K562 (cell line): Measurements from ENCODE around the gene ING4. TPM values are rescaled to one million over a fixed set of nuclear protein-coding genes. Genes with fewer than 3 reads are reported as not detected.

Experiments used
- ATAC-seq: fragments of 200-7000 bp; cut with Tn5 transposase; 3 replicates; pipeline ENCODE4 v1.9.1; 2020; ENCODE audit warnings: moderate library complexity
- BruUV-seq: library from RNA; stranded (reverse); fragments of 400-500 nt; replicated peaks from 2 replicates; lab custom pipeline; 2021; lab: Mats Ljungman, UMichigan
- CTCF ChIA-PET: fragments of 300-600 bp; formaldehyde crosslinking; extraction: SDS; loops from one replicate; lab custom pipeline; 2021; ENCODE audit warnings: low intra/inter-chr PET ratio; lab: Yijun Ruan, JAX
- POLR2A ChIA-PET: fragments of 300-600, 350-650 bp; sonication (Branson Sonifier 250); formaldehyde crosslinking; extraction: SDS; loops from one replicate; lab custom pipeline; 2021; ENCODE audit warnings: antibody characterized with exemption, inconsistent platforms; lab: Yijun Ruan, JAX
- DNase-seq, 4 experiments: peaks; one replicate each; pipeline versions ENCODE4 v3.0.0 to v3.0.0-alpha.2; 2011 to 2018; ENCODE audit warnings: low spot score in 3 of 4, mixed read lengths in 3 of 4; ENCODE audit errors: extremely low read depth in 1 of 4
- FAIRE-seq: peaks from 2 replicates; lab custom pipeline; 2011; peaks lifted over from hg19 to GRCh38; lab: Jason Lieb, UNC
- H2AFZ ChIP-seq: 2 replicates; pipeline ENCODE4 v1.6.0; 2011; ENCODE audit warnings: low read depth, low read length, control low read depth, inconsistent platforms
- H3K27ac ChIP-seq: fragments of 200-600 bp; 3 replicates; pipeline ENCODE4 v1.8.0; 2011; ENCODE audit warnings: low read depth, mild to moderate bottlenecking, control low read depth, inconsistent platforms, low read length, moderate library complexity, mixed read lengths; ENCODE audit errors: extremely low read depth
- H3K27me3 ChIP-seq, 2 experiments: fragments of 300-600 bp in 1 of 2; 2 replicates in 1 of 2; 3 replicates in 1 of 2; pipeline versions ENCODE4 v1.6.0 to v1.8.0; 2011; ENCODE audit warnings: inconsistent platforms in 2 of 2, low read length in 2 of 2, mild to moderate bottlenecking in 1 of 2, mixed read lengths in 1 of 2, moderate library complexity in 1 of 2; ENCODE audit not compliant: control insufficient read depth in 2 of 2, insufficient read depth in 2 of 2
- H3K36me3 ChIP-seq: fragments of 300-600 bp; 3 replicates; pipeline ENCODE4 v1.8.0; 2011; ENCODE audit warnings: mild to moderate bottlenecking, low read length, inconsistent platforms; ENCODE audit not compliant: control insufficient read depth, insufficient read depth
- H3K4me1 ChIP-seq, 2 experiments: fragments of 200-600 bp in 1 of 2; replicated peaks in 1 of 2; 2 replicates in 1 of 2; 3 replicates in 1 of 2; pipeline versions ENCODE4 v1.5.1 to v1.8.0; 2011; ENCODE audit warnings: inconsistent platforms in 2 of 2, low read length in 2 of 2, mild to moderate bottlenecking in 1 of 2, mixed read lengths in 1 of 2, moderate library complexity in 1 of 2; ENCODE audit not compliant: control insufficient read depth in 2 of 2, insufficient read depth in 2 of 2
- H3K4me2 ChIP-seq: 2 replicates; pipeline ENCODE4 v1.6.1; 2011; ENCODE audit warnings: low read length, control low read depth, inconsistent platforms, mixed read lengths; ENCODE audit not compliant: insufficient read depth
- H3K4me3 ChIP-seq: fragments of 200-600 bp; sonication (generic), shearing (Covaris generic); 2 replicates; pipeline ENCODE4 v1.5.1; 2016; ENCODE audit warnings: control low read depth, inconsistent platforms
- H3K79me2 ChIP-seq: fragments of 200-600 bp; 3 replicates; pipeline ENCODE4 v1.8.0; 2011; ENCODE audit warnings: low read length, inconsistent platforms; ENCODE audit not compliant: control insufficient read depth, insufficient read depth
- H3K9ac ChIP-seq, 2 experiments: 2 replicates each; pipeline versions ENCODE4 v1.6.0 to v1.6.1; 2011; ENCODE audit warnings: low read depth in 2 of 2, low read length in 2 of 2, control low read depth in 1 of 2, inconsistent platforms in 1 of 2, mild to moderate bottlenecking in 1 of 2, mixed read lengths in 1 of 2; ENCODE audit not compliant: insufficient read depth in 1 of 2
- H3K9me1 ChIP-seq: one replicate; pipeline ENCODE4 v1.6.0; 2011; ENCODE audit warnings: inconsistent platforms, mild to moderate bottlenecking, low read length, moderate library complexity; ENCODE audit not compliant: control insufficient read depth, insufficient read depth
- H3K9me3 ChIP-seq: replicated peaks from 2 replicates; pipeline ENCODE4 v1.5.1; 2011; ENCODE audit warnings: low read depth, low read length, inconsistent platforms; ENCODE audit not compliant: control insufficient read depth, insufficient read depth
- H4K20me1 ChIP-seq: replicated peaks from 2 replicates; pipeline ENCODE4 v1.6.1; 2011; ENCODE audit warnings: low read length, inconsistent platforms, mixed read lengths; ENCODE audit not compliant: control insufficient read depth, insufficient read depth
- CHD4 ChIP-seq: fragments of 200-600 bp; sonication (generic); IDR thresholded peaks from 3 replicates; pipeline ENCODE4 v1.6.1; 2012; ENCODE audit warnings: low read depth, mild to moderate bottlenecking, mixed read lengths, low read length, inconsistent platforms; ENCODE audit not compliant: insufficient read depth, insufficient replicate concordance, poor library complexity, severe bottlenecking
- ESRRA ChIP-seq: fragments of 450-650 bp; IDR thresholded peaks from 2 replicates; pipeline ENCODE4 v1.6.1; 2014; ENCODE audit warnings: low read depth, mild to moderate bottlenecking, moderate library complexity, borderline replicate concordance
- ETV1 ChIP-seq: fragments of 450-650 bp; conservative IDR thresholded peaks from 2 replicates; pipeline ENCODE4 v1.6.1; 2016; ENCODE audit warnings: missing genetic modification characterization, control low read depth, low read depth, missing compliant biosample characterization
- FOXK2 ChIP-seq, 2 experiments: fragments of 450-650 bp; IDR thresholded peaks in 1 of 2; conservative IDR thresholded peaks in 1 of 2; 2 replicates each; pipeline ENCODE4 v1.6.1; 2016; ENCODE audit warnings: low read depth in 2 of 2, mild to moderate bottlenecking in 1 of 2
- FOXM1 ChIP-seq, 2 experiments: fragments of 450-650 bp in 1 of 2; sonication (generic) in 1 of 2; formaldehyde crosslinking in 1 of 2; IDR thresholded peaks; 2 replicates each; pipeline versions ENCODE4 v1.6.1 to v1.9.0; 2017 to 2022; ENCODE audit warnings: low read depth in 2 of 2, mild to moderate bottlenecking in 2 of 2, missing genetic modification reagents in 1 of 2, moderate library complexity in 1 of 2
- HMG20B ChIP-seq: fragments of 250-450 bp; sonication (Bioruptor Pico); IDR thresholded peaks from 2 replicates; pipeline ENCODE4 v1.5.0; 2021; ENCODE audit warnings: mild to moderate bottlenecking
- L3MBTL2 ChIP-seq: fragments of 450-650 bp; IDR thresholded peaks from 2 replicates; pipeline ENCODE4 v1.6.1; 2016; ENCODE audit warnings: mild to moderate bottlenecking, moderate library complexity
- MLLT1 ChIP-seq, 2 experiments: fragments of 450-650 bp; IDR thresholded peaks; 2 replicates each; pipeline ENCODE4 v1.6.1; 2016
- NFE2 ChIP-seq: IDR thresholded peaks from 2 replicates; pipeline ENCODE4 v1.6.1; 2014; ENCODE audit warnings: antibody characterized with exemption, low read depth
- NFIX ChIP-seq: fragments of 250-450 bp; sonication (Bioruptor Pico); IDR thresholded peaks from 2 replicates; pipeline ENCODE4 v1.4.0; 2020; ENCODE audit warnings: low read depth, mild to moderate bottlenecking, moderate library complexity
- NR2C2 ChIP-seq, 2 experiments: fragments of 200-800 bp in 1 of 2; sonication (Bioruptor generic) in 1 of 2; sonication (generic) in 1 of 2; formaldehyde crosslinking in 1 of 2; IDR thresholded peaks; 2 replicates each; pipeline versions ENCODE4 v1.6.1 to v1.8.0; 2016 to 2022; ENCODE audit warnings: mild to moderate bottlenecking in 1 of 2, missing compliant biosample characterization in 1 of 2, missing genetic modification characterization in 1 of 2, missing genetic modification reagents in 1 of 2
- PHB ChIP-seq: fragments of 250-450 bp; sonication (Bioruptor Pico); IDR thresholded peaks from 2 replicates; pipeline ENCODE4 v1.5.0; 2021
- RAD21 ChIP-seq, 2 experiments: fragments of 250-450 bp in 1 of 2; fragments of 450-650 bp in 1 of 2; sonication (Bioruptor Pico) in 1 of 2; formaldehyde crosslinking in 1 of 2; IDR thresholded peaks in 1 of 2; conservative IDR thresholded peaks in 1 of 2; 2 replicates each; pipeline versions ENCODE4 v1.4.0 to v1.8.0; 2020 to 2022; ENCODE audit warnings: mild to moderate bottlenecking in 2 of 2, moderate library complexity in 1 of 2
- RBM34 ChIP-seq: fragments of 200-400 bp; formaldehyde crosslinking; IDR thresholded peaks from 2 replicates; pipeline ENCODE4 v1.6.1; 2018; ENCODE audit warnings: low read length, borderline replicate concordance; ENCODE audit not compliant: insufficient read depth
- TAF9B ChIP-seq: fragments of 450-650 bp; IDR thresholded peaks from 2 replicates; pipeline ENCODE4 v1.6.1; 2018; ENCODE audit warnings: mild to moderate bottlenecking; ENCODE audit not compliant: partially characterized antibody
- XRCC5 ChIP-seq: fragments of 200-400 bp; formaldehyde crosslinking; IDR thresholded peaks from 2 replicates; pipeline ENCODE4 v1.6.1; 2017; ENCODE audit warnings: low read depth, mild to moderate bottlenecking, low read length
- ZC3H8 ChIP-seq: fragments of 450-650 bp; IDR thresholded peaks from 2 replicates; pipeline ENCODE4 v1.6.1; 2017
- ZNF316 ChIP-seq: fragments of 450-650 bp; IDR thresholded peaks from 2 replicates; pipeline ENCODE4 v1.6.1; 2016
- WGBS: fragments of 100-300 bp; shearing (Covaris generic); methylation state at CpG from one replicate; pipeline ENCODE4 v1.1.6; 2016; ENCODE audit warnings: low coverage, mixed read lengths; ENCODE audit not compliant: insufficient coverage; ENCODE audit errors: missing lambda C conversion rate; 5-methylcytosine and 5-hydroxymethylcytosine counted together
- in situ Hi-C: fragments of 300-500 bp; cut with MboI; formaldehyde crosslinking; loops from 4 replicates; pipeline ENCODE4 v1.15.0; 2018; ENCODE audit warnings: inconsistent platforms, mixed read lengths
- intact Hi-C: fragments of 100-400 bp; cut with micrococcal nuclease; formaldehyde crosslinking; loops from 2 replicates; pipeline ENCODE4 v1.14.2; 2022
- polyA plus RNA-seq, 8 experiments: library from polyadenylated mRNA; depleted of rRNA in 4 of 8; stranded (reverse) in 5 of 8; unstranded in 3 of 8; fragments of >200 nt; fragmentation: Nextera tagmentation in 2 of 8; fragmentation: Illumina TruSeq in 1 of 8; extraction: Ambion mirVana in 2 of 8; extraction: Trizol in 1 of 8; gene quantifications; 2 replicates each; pipeline versions ENCODE4 v1.2.1 to v1.2.3, GENCODE V29; 2011 to 2014; ENCODE audit warnings: inconsistent platforms in 1 of 8, missing spikeins in 1 of 8
- total RNA-seq, 7 experiments: library from RNA; depleted of rRNA in 6 of 7; stranded (reverse); fragments of >200 nt in 6 of 7; fragmentation: Illumina TruSeq in 2 of 7; extraction: Trizol in 2 of 7; gene quantifications; 2 replicates each; pipeline versions ENCODE4 v1.2.1 to v1.2.3, GENCODE V29; 2011 to 2021; ENCODE audit warnings: low replicate concordance in 1 of 7

Gene ING4
- total and polyA plus RNA-seq, 9 of the 15 experiments (the other 6 are each of a cell fraction or from before 2014, with no cell fraction given): 6.6 to 30.2 (median 15.7) TPM

GRCh38 chr12:6613776-6614512, 49.0 kb downstream of the ING4 start:
- Histone ChIP-seq H2AFZ (peak overlapping the region; percentile 52), H3K9me1 (no peaks in the 10 kb centered on the region), H4K20me1 (no peaks in the 10 kb centered on the region), H3K27ac (peak overlapping the region; percentile 85), H3K27me3 (no peaks in the 10 kb centered on the region), H3K9me3 (no peaks in the 10 kb centered on the region), H3K4me3 (no peak overlapping the region), H3K9ac (peak overlapping the region; percentile 62 to 90), H3K36me3 (0 out of 3 replicates have a peak, but pooled peaks cover 3% of the 10 kb centered on the region), H3K4me1 (peaks cover 29 to 43% of the 10 kb centered on the region in 2 experiments), H3K79me2 (no peaks in the 10 kb centered on the region; the same call in 2 of the 3 replicates), H3K4me2 (peak overlapping the region; percentile 49)
- intact Hi-C loops: loop anchor here (1.0 to 10.0 kb wide), 3 partner anchors 9 to 211 kb away; partner anchors contain the start of genes GPR162, P3H3 and ZNF384
- CTCF ChIA-PET: interaction anchor here (0.7 kb wide), 1 partner anchor 76 kb away, joined by 4 read pairs; no protein-coding TSS in a partner anchor
- WGBS: 28% methylated on average over 4 of the region's 21 CpGs
- DNase-seq: peak; percentile 82 to 95 (median 87)
- in situ Hi-C loops: no loop called here
- POLR2A ChIA-PET: interaction anchor here (0.6 to 2.2 kb wide), 9 partner anchors 10 to 253 kb away, joined by 3 to 8 read pairs (median 4); partner anchors contain the start of genes TPI1 and ZNF384
- ATAC-seq: peak; percentile 89
- peak; percentile 95 for FAIRE-seq
- BruUV-seq: no TSS peak
- TF ChIP-seq ESRRA: no peak
- TF ChIP-seq FOXM1 (IDR thresholded peaks at IDR 0.05; ENCODE audit: low read depth): no peak
- no peak for TF ChIP-seq FOXM1 (CRISPR knock-in tag; IDR thresholded peaks at IDR 0.05; ENCODE audit: low read depth)
- TF ChIP-seq MLLT1 (IDR thresholded peaks at IDR 0.05): 0 out of 4 replicates have a peak, but pooled peaks of 1 of the 2 experiments have one; percentile 24
- TF ChIP-seq ZNF316: no peak
- TF ChIP-seq TAF9B: no peak
- peak; percentile 33 for TF ChIP-seq L3MBTL2
- no peak for TF ChIP-seq RBM34
- TF ChIP-seq ZC3H8: no peak
- TF ChIP-seq NFIX: no peak
- no peak for TF ChIP-seq PHB (CRISPR knock-in tag)
- peak; percentile 18 to 42; a peak in 2 of 4 replicates for TF ChIP-seq FOXK2 (conservative IDR thresholded peaks at IDR 0.05 in 1 of 2, IDR thresholded peaks at IDR 0.05 in 1 of 2; ENCODE audit: low read depth in 2 of 2)
- TF ChIP-seq NFE2: no peak
- TF ChIP-seq ETV1 (tag): no peak; the same call in 1 of the 2 replicates
- TF ChIP-seq HMG20B (CRISPR knock-in tag): no peak
- 0 out of 4 replicates have a peak, but pooled peaks have one; percentile 9 to 11 for TF ChIP-seq RAD21 (CRISPR knock-in tag; conservative IDR thresholded peaks at IDR 0.05 in 1 of 2, IDR thresholded peaks at IDR 0.05 in 1 of 2)
- no peak for TF ChIP-seq XRCC5
- TF ChIP-seq NR2C2 (CRISPR knock-in tag; IDR thresholded peaks at IDR 0.05): no peak
- peak; percentile 44; the same call in 1 of the 2 replicates for TF ChIP-seq NR2C2 (tag; IDR thresholded peaks at IDR 0.05)
- no peak for TF ChIP-seq CHD4
